ENCODE data around the gene HCK. TPM values are rescaled to one million over a fixed set of nuclear protein-coding genes. Genes with fewer than 3 reads are reported as not detected.

Gene HCK
- total RNA-seq, 1 donor from 2014 or later: 0.23 TPM

GRCh38 chr20:32072168-32072750, 20.2 kb downstream of the HCK start:
- no peak overlapping the region for H3K4me3 Mint-ChIP-seq
- H3K9me3 Mint-ChIP-seq: no peaks in the 10 kb centered on the region
- H3K27ac Mint-ChIP-seq: no peak overlapping the region
- no peak for DNase-seq (ENCODE audit: low spot score)
- no peaks in the 10 kb centered on the region for H3K27me3 Mint-ChIP-seq (ENCODE audit: insufficient read depth)
- intact Hi-C loops (cut with micrococcal nuclease): no loop called here
- no peaks in the 10 kb centered on the region for H3K36me3 Mint-ChIP-seq (ENCODE audit: low read depth)
- peaks cover 12% of the 10 kb centered on the region for H3K4me1 Mint-ChIP-seq (ENCODE audit: low read depth)

GRCh38 chr20:32075534-32075933, 23.5 kb downstream of the HCK start:
- no peaks in the 10 kb centered on the region for H3K27me3 Mint-ChIP-seq (ENCODE audit: insufficient read depth)
- no peak for DNase-seq (ENCODE audit: low spot score)
- no peak overlapping the region for H3K4me3 Mint-ChIP-seq
- no peaks in the 10 kb centered on the region for H3K9me3 Mint-ChIP-seq
- intact Hi-C loops (cut with micrococcal nuclease): no loop called here
- no peak overlapping the region for H3K27ac Mint-ChIP-seq
- no peaks in the 10 kb centered on the region for H3K36me3 Mint-ChIP-seq (ENCODE audit: low read depth)
- no peaks in the 10 kb centered on the region for H3K4me1 Mint-ChIP-seq (ENCODE audit: low read depth)

GRCh38 chr20:32077190-32077589, 25.1 kb downstream of the HCK start:
- Mint-ChIP-seq H3K36me3 (ENCODE audit: low read depth) (no peaks in the 10 kb centered on the region), H3K27me3 (ENCODE audit: insufficient read depth) (peaks cover 2% of the 10 kb centered on the region), H3K9me3 (no peaks in the 10 kb centered on the region), H3K4me3 (no peak overlapping the region), H3K27ac (no peak overlapping the region), H3K4me1 (ENCODE audit: low read depth) (no peaks in the 10 kb centered on the region)
- intact Hi-C loops (cut with micrococcal nuclease): no loop called here
- DNase-seq (ENCODE audit: low spot score): no peak

GRCh38 chr20:32078322-32078721, 26.3 kb downstream of the HCK start:
- DNase-seq (ENCODE audit: low spot score): no peak
- Mint-ChIP-seq H3K4me3 (no peak overlapping the region), H3K9me3 (no peaks in the 10 kb centered on the region), H3K4me1 (ENCODE audit: low read depth) (no peaks in the 10 kb centered on the region), H3K27ac (no peak overlapping the region), H3K36me3 (ENCODE audit: low read depth) (no peaks in the 10 kb centered on the region), H3K27me3 (ENCODE audit: insufficient read depth) (peaks cover 2% of the 10 kb centered on the region)
- intact Hi-C loops (cut with micrococcal nuclease): no loop called here

GRCh38 chr20:32078791-32079190, 26.7 kb downstream of the HCK start:
- Mint-ChIP-seq H3K9me3 (no peaks in the 10 kb centered on the region), H3K36me3 (ENCODE audit: low read depth) (no peaks in the 10 kb centered on the region), H3K4me3 (no peak overlapping the region)

GRCh38 chr20:32079655-32080109, 27.6 kb downstream of the HCK start:
- DNase-seq (ENCODE audit: low spot score): no peak
- no peak overlapping the region for H3K4me3 Mint-ChIP-seq
- intact Hi-C loops (cut with micrococcal nuclease): no loop called here

More at GRCh38 chr20:32078791-32079190, 26.7 kb downstream of the HCK start:
- H3K27me3 Mint-ChIP-seq (ENCODE audit: insufficient read depth): peaks cover 2% of the 10 kb centered on the region
- no peak for DNase-seq (ENCODE audit: low spot score)
- no peak overlapping the region for H3K27ac Mint-ChIP-seq
- H3K4me1 Mint-ChIP-seq (ENCODE audit: low read depth): no peaks in the 10 kb centered on the region
- intact Hi-C loops (cut with micrococcal nuclease): no loop called here

GRCh38 chr20:32080783-32081182, 28.7 kb downstream of the HCK start:
- Mint-ChIP-seq H3K27ac (no peak overlapping the region), H3K4me3 (no peak overlapping the region), H3K4me1 (ENCODE audit: low read depth) (no peaks in the 10 kb centered on the region), H3K36me3 (ENCODE audit: low read depth) (no peaks in the 10 kb centered on the region), H3K9me3 (no peaks in the 10 kb centered on the region), H3K27me3 (ENCODE audit: insufficient read depth) (peaks cover 6% of the 10 kb centered on the region)
- intact Hi-C loops (cut with micrococcal nuclease): no loop called here
- no peak for DNase-seq (ENCODE audit: low spot score)

More at GRCh38 chr20:32079655-32080109, 27.6 kb downstream of the HCK start:
- Mint-ChIP-seq H3K27ac (no peak overlapping the region), H3K9me3 (no peaks in the 10 kb centered on the region), H3K27me3 (ENCODE audit: insufficient read depth) (peaks cover 2% of the 10 kb centered on the region), H3K36me3 (ENCODE audit: low read depth) (no peaks in the 10 kb centered on the region), H3K4me1 (ENCODE audit: low read depth) (no peaks in the 10 kb centered on the region)

GRCh38 chr20:32083469-32083868, 31.4 kb downstream of the HCK start:
- Mint-ChIP-seq H3K9me3 (no peaks in the 10 kb centered on the region), H3K36me3 (ENCODE audit: low read depth) (no peaks in the 10 kb centered on the region), H3K27ac (no peak overlapping the region), H3K4me3 (no peak overlapping the region), H3K4me1 (ENCODE audit: low read depth) (peaks cover 4% of the 10 kb centered on the region), H3K27me3 (ENCODE audit: insufficient read depth) (peaks cover 8% of the 10 kb centered on the region)
- intact Hi-C loops (cut with micrococcal nuclease): no loop called here
- no peak for DNase-seq (ENCODE audit: low spot score)

GRCh38 chr20:32087070-32087469, 35.0 kb downstream of the HCK start:
- Mint-ChIP-seq H3K4me1 (ENCODE audit: low read depth) (peaks cover 4% of the 10 kb centered on the region), H3K27me3 (ENCODE audit: insufficient read depth) (peaks cover 8% of the 10 kb centered on the region), H3K27ac (no peak overlapping the region), H3K4me3 (no peak overlapping the region), H3K9me3 (no peaks in the 10 kb centered on the region), H3K36me3 (ENCODE audit: low read depth) (no peaks in the 10 kb centered on the region)
- intact Hi-C loops (cut with micrococcal nuclease): no loop called here
- no peak for DNase-seq (ENCODE audit: low spot score)

- Mint-ChIP-seq H3K27me3 (ENCODE audit: insufficient read depth) (peaks cover 15% of the 10 kb centered on the region), H3K9me3 (no peaks in the 10 kb centered on the region), H3K36me3 (ENCODE audit: low read depth) (no peaks in the 10 kb centered on the region), H3K4me3 (no peak overlapping the region), H3K4me1 (ENCODE audit: low read depth) (peaks cover 4% of the 10 kb centered on the region), H3K27ac (no peak overlapping the region)
- intact Hi-C loops (cut with micrococcal nuclease): no loop called here
- no peak for DNase-seq (ENCODE audit: low spot score)
Measured at GRCh38 chr20:32088759-32089158, 36.7 kb downstream of the HCK start.

GRCh38 chr20:32089637-32090362, 37.8 kb downstream of the HCK start:
- DNase-seq (ENCODE audit: low spot score): no peak
- Mint-ChIP-seq H3K36me3 (ENCODE audit: low read depth) (no peaks in the 10 kb centered on the region), H3K9me3 (no peaks in the 10 kb centered on the region), H3K27me3 (ENCODE audit: insufficient read depth) (peaks cover 21% of the 10 kb centered on the region), H3K4me1 (ENCODE audit: low read depth) (peaks cover 4% of the 10 kb centered on the region), H3K4me3 (no peak overlapping the region), H3K27ac (no peak overlapping the region)
- intact Hi-C loops (cut with micrococcal nuclease): no loop called here

GRCh38 chr20:32091888-32092346, 39.9 kb downstream of the HCK start:
- Mint-ChIP-seq H3K27me3 (ENCODE audit: insufficient read depth) (peaks cover 22% of the 10 kb centered on the region), H3K36me3 (ENCODE audit: low read depth) (no peaks in the 10 kb centered on the region), H3K27ac (no peak overlapping the region), H3K4me1 (ENCODE audit: low read depth) (no peaks in the 10 kb centered on the region), H3K9me3 (no peaks in the 10 kb centered on the region), H3K4me3 (no peak overlapping the region)
- intact Hi-C loops (cut with micrococcal nuclease): loop anchor here (1.0 kb wide), 3 partner anchors 61 to 270 kb away; no protein-coding TSS in a partner anchor
- peak; percentile 57 for DNase-seq (ENCODE audit: low spot score)

- intact Hi-C loops (cut with micrococcal nuclease): no loop called here
- Mint-ChIP-seq H3K4me1 (ENCODE audit: low read depth) (no peaks in the 10 kb centered on the region), H3K9me3 (no peaks in the 10 kb centered on the region), H3K27me3 (ENCODE audit: insufficient read depth) (peaks cover 23% of the 10 kb centered on the region), H3K27ac (no peak overlapping the region), H3K36me3 (ENCODE audit: low read depth) (no peaks in the 10 kb centered on the region), H3K4me3 (no peak overlapping the region)
- no peak for DNase-seq (ENCODE audit: low spot score)
Measured at GRCh38 chr20:32098786-32099185, 46.7 kb downstream of the HCK start.

Data from activated T-helper 1 cell treated with anti-CD3 and anti-CD28 coated beads, Interleukin-12 subunit alpha, Interleukin-12 subunit beta, Interleukin-2, Interleukin-4 antibody, amounts not matched to agents 30 ng/mL and 10 ng/mL and 1 ng/mL, durations not matched to agents 14 hours and 24 hours and 36 hours (primary cell).